Gastroesophageal sphincter (tissue), 3 donors: Measurements from ENCODE around the gene SPEG.

Source experiments
- CTCF ChIP-seq, 4 experiments: fragments of 200-600 bp in 2 of 4; fragments of 450-650 bp in 2 of 4; sonication (generic) in 1 of 4; IDR thresholded peaks; one replicate each; pipeline ENCODE4 v1.5.1; 2017 to 2019; ENCODE audit warnings: antibody characterized with exemption in 4 of 4, mild to moderate bottlenecking in 2 of 4, moderate library complexity in 2 of 4
- POLR2AphosphoS5 ChIP-seq: sonication (generic); formaldehyde crosslinking; IDR thresholded peaks from one replicate; pipeline ENCODE4 v1.6.1; 2017; ENCODE audit warnings: antibody characterized with exemption

GRCh38 chr2:219445220-219445640 is 10.6 kb downstream of the SPEG start:
- TF ChIP-seq CTCF (IDR thresholded peaks at IDR 0.05): no peak
- TF ChIP-seq POLR2AphosphoS5: no peak
